HG03571 (cell line): ENCODE measurements around the gene G0S2.
"Not testable (repeated sequence)": the region's sequence is repeated elsewhere in the genome, so short reads cannot be mapped to it uniquely, and the experiment has no call there.

ENCODE experiments used
- ATAC-seq: cut with Tn5 transposase; IDR thresholded peaks from one replicate; pipeline ENCODE4 v1.9.1; 2021; ENCODE audit not compliant: unreplicated experiment

Gene G0S2

GRCh38 chr1:209675565-209676154 is 448 bp downstream of the G0S2 start:
- no peak for ATAC-seq

GRCh38 chr1:209678981-209679539 is 3.8 kb downstream of the G0S2 start:
- no peak for ATAC-seq

GRCh38 chr1:209685821-209686220 is 10.6 kb downstream of the G0S2 start:
- no peak for ATAC-seq

GRCh38 chr1:209686322-209686721 is 11.1 kb downstream of the G0S2 start:
- no peak for ATAC-seq

GRCh38 chr1:209688746-209689234 is 13.6 kb downstream of the G0S2 start:
- no peak for ATAC-seq

GRCh38 chr1:209689477-209689876 is 14.3 kb downstream of the G0S2 start:
- ATAC-seq = no peak

- no peak for ATAC-seq
Measured at GRCh38 chr1:209691237-209691636, 16.0 kb downstream of the G0S2 start.

GRCh38 chr1:209692296-209692695 is 17.1 kb downstream of the G0S2 start:
- ATAC-seq = no peak

GRCh38 chr1:209692745-209693504 is 17.7 kb downstream of the G0S2 start:
- peak; percentile 82 for ATAC-seq

- no peak for ATAC-seq
Measured at GRCh38 chr1:209696673-209697072, 21.5 kb downstream of the G0S2 start.

GRCh38 chr1:209697126-209697525 is 21.9 kb downstream of the G0S2 start:
- no peak for ATAC-seq

- ATAC-seq = not testable (repeated sequence)
Measured at GRCh38 chr1:209700686-209701085, 25.5 kb downstream of the G0S2 start.

- no peak for ATAC-seq
Measured at GRCh38 chr1:209702832-209703231, 27.6 kb downstream of the G0S2 start.

- no peak for ATAC-seq
Measured at GRCh38 chr1:209703834-209704504, 28.8 kb downstream of the G0S2 start.

GRCh38 chr1:209704584-209704983 is 29.4 kb downstream of the G0S2 start, which contains the start of gene HSD11B1:
HSD11B1 (plus strand) TSS chr1:209704846; CDS start chr1:209704943, 97 bp downstream.
- no peak for ATAC-seq

- no peak for ATAC-seq
Measured at GRCh38 chr1:209705033-209705598, 29.9 kb downstream of the G0S2 start.

GRCh38 chr1:209706622-209707021 is 31.4 kb downstream of the G0S2 start:
- no peak for ATAC-seq

- no peak for ATAC-seq
Measured at GRCh38 chr1:209707308-209707707, 32.1 kb downstream of the G0S2 start.

GRCh38 chr1:209708297-209708696 is 33.1 kb downstream of the G0S2 start:
- no peak for ATAC-seq

- ATAC-seq = no peak
Measured at GRCh38 chr1:209710093-209710492, 34.9 kb downstream of the G0S2 start.

- no peak for ATAC-seq
Measured at GRCh38 chr1:209710847-209711246, 35.6 kb downstream of the G0S2 start.
